Vagina (tissue), 2 donors: Measurements from ENCODE around the gene OR51G2.

Experiments
- POLR2A ChIP-seq, 2 donors: fragments of 450-650 bp; IDR thresholded peaks; one replicate each; pipeline ENCODE4 v1.6.1; 2017; ENCODE audit warnings: antibody characterized with exemption in 2 of 2, mild to moderate bottlenecking in 2 of 2, moderate library complexity in 2 of 2
- POLR2AphosphoS5 ChIP-seq, 2 donors: sonication (generic); formaldehyde crosslinking; IDR thresholded peaks; one replicate each; pipeline ENCODE4 v1.9.0; 2017; ENCODE audit warnings: antibody characterized with exemption in 2 of 2, mild to moderate bottlenecking in 2 of 2, low read depth in 1 of 2; ENCODE audit not compliant: insufficient read depth in 1 of 2
- TF ChIP-seq, protein P1 (sequence below), 3 experiments: fragments of 450-650 bp in 2 of 3; fragments of 200-600 bp in 1 of 3; sonication (generic) in 1 of 3; IDR thresholded peaks; one replicate each; pipeline ENCODE4 v1.5.1; 2017 to 2019; ENCODE audit warnings: antibody characterized with exemption in 3 of 3, mild to moderate bottlenecking in 2 of 3, moderate library complexity in 2 of 3

DNA sequence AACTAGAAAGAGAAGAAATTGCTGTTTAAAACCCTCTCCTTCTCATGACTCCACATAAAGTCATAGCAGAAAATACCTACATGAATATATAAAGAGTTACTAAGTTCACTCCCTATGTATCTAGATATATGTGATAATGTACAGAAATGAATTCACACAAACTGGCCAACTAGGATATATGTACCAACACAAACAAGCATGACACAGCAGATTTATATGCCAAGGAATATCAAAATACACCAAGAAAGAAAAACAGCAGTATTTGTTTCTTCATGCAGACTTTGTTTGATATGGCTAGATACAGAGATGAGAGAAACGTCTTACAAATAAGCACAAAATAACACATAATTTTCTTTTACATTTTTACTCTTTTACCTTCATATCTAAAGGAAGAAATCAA lies 3.2 kb upstream of the OR51G2 start:
- TF ChIP-seq, protein P1, sequence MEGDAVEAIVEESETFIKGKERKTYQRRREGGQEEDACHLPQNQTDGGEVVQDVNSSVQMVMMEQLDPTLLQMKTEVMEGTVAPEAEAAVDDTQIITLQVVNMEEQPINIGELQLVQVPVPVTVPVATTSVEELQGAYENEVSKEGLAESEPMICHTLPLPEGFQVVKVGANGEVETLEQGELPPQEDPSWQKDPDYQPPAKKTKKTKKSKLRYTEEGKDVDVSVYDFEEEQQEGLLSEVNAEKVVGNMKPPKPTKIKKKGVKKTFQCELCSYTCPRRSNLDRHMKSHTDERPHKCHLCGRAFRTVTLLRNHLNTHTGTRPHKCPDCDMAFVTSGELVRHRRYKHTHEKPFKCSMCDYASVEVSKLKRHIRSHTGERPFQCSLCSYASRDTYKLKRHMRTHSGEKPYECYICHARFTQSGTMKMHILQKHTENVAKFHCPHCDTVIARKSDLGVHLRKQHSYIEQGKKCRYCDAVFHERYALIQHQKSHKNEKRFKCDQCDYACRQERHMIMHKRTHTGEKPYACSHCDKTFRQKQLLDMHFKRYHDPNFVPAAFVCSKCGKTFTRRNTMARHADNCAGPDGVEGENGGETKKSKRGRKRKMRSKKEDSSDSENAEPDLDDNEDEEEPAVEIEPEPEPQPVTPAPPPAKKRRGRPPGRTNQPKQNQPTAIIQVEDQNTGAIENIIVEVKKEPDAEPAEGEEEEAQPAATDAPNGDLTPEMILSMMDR (IDR thresholded peaks at IDR 0.05), result no peak
- TF ChIP-seq POLR2AphosphoS5 (IDR thresholded peaks at IDR 0.05; ENCODE audit: insufficient read depth in 1 of 2, low read depth in 1 of 2), result no peak
- TF ChIP-seq POLR2A (IDR thresholded peaks at IDR 0.05), result no peak
